IPS DF 4.7 (cell line): ENCODE measurements around the gene MGST1.
A peak's percentile ranks its signal among the peaks of the same experiment; 100 is the strongest.

Experiments used
- DNase-seq: peaks from one replicate; pipeline ENCODE4 v3.0.0-alpha.2; 2013; ENCODE audit warnings: low spot score; ENCODE audit errors: extremely low read depth

Gene MGST1, protein sequence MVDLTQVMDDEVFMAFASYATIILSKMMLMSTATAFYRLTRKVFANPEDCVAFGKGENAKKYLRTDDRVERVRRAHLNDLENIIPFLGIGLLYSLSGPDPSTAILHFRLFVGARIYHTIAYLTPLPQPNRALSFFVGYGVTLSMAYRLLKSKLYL

DNA sequence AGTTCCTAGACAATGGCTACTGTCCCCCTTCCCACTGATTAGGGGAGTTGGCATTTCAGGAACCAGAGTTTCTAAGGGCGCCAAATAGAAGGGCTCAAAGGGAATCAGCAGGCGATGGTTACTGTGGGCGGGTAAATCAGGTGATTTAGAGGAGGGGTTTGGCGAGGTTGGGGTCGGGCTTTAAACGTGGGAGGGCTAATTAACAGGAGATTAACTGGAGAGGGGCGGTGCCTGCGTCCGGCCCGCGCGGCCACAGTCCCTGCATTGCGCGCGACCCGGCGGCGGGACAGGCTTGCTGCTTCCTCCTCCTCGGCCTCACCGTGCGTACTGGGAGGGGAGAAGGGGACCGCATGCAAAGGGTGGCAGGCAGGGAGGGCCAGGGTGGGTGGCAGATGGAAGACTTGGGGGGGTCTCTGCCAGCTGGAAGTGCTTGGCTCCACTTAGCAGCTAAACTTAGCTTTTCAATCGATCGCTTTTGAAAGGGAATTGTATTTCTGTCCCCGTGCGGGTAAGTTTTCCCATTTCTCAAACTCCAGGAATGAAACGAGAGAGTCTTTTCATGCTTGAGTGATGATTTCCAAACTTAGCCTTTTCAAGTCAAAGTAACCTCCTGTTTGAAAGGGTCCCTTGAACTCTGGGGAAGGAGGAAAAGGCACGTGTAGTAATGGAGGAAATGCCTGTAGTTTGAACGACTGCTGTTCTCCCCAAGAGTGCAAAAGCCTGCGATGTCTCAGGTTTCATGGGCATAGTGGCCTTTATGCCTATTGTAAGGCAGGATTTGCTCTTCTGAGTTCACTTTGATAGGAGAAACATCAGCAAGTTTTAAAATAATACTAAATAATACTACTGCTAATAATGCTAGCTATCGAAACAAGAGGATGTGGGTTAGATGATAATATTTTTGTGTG, at the start of gene MGST1:
Gene MGST1, plus strand, starts transcription at position 255 of the 908 bp plus-strand sequence. CDS start 6,608 bp downstream, outside the sequence.
- peak; percentile 84 for DNase-seq

- no peak for DNase-seq
Measured at GRCh38 chr12:16299403-16299802, 48.0 kb upstream of the MGST1 start.

- DNase-seq, result no peak
Measured at GRCh38 chr12:16300122-16300521, 47.3 kb upstream of the MGST1 start.

GRCh38 chr12:16300736-16301135, 46.7 kb upstream of the MGST1 start:
- DNase-seq, result no peak

DNA sequence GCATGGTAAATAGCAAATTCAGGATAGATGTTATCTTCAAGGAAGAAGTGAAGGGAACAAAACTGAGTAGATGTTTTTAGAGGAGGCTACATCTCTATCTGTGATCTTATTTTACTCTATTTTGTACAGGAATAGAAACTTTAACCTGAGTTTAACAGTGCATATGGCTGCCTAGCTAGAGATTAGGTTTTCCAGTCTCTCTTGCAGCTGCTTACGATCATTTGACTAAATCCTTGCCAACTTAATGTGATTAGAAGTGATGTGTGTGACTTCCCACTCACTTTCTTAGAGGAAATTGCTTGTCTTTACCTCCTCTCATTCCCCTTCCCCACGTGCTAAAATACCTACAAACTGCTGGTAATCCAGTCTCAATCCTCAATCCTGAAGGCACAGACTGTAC, 43.5 kb upstream of the MGST1 start:
- DNase-seq, result no peak

- no peak for DNase-seq
Measured at GRCh38 chr12:16307856-16308475, 39.5 kb upstream of the MGST1 start.

GRCh38 chr12:16310934-16311333, 36.5 kb upstream of the MGST1 start:
- no peak for DNase-seq

GRCh38 chr12:16323010-16323409, 24.4 kb upstream of the MGST1 start:
- DNase-seq, result no peak

DNA sequence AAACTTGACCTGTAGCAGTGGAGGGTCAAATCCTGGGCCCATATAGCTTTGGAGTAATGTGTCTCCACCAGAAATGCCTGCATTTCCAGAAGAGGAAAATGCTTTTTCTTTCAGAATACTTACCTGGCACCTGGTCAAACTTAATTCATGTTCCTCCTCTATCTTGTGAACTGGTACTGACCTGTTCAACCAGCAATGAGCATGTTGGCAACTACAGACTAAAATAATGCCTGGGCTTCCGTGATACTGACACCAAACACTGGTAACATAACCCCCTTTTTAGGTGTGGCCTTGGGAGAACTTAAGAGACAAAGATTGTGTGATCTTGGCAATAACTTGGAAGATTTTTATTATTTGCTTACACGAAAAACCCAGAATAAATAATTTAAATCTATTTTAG, 23.8 kb upstream of the MGST1 start:
- DNase-seq, result no peak

DNA sequence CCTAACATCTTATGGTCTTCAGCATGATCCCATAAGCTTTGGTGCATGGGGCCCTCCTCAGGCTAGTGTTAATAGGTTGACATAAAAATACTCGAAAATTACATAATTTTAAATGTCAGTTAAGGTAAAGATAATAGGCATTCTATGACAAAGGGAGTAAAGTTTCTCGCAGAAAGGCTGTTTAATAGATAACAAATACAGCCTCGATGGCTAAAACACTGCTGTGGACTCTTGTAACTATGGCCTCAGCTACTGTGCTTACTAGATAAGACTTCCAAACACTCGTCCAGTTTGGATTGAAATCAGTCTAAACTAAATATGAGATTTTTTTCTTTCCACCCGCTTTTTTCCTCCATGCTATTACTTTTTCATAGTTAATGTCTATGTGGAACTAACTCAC, 23.2 kb upstream of the MGST1 start:
- DNase-seq, result no peak

DNA sequence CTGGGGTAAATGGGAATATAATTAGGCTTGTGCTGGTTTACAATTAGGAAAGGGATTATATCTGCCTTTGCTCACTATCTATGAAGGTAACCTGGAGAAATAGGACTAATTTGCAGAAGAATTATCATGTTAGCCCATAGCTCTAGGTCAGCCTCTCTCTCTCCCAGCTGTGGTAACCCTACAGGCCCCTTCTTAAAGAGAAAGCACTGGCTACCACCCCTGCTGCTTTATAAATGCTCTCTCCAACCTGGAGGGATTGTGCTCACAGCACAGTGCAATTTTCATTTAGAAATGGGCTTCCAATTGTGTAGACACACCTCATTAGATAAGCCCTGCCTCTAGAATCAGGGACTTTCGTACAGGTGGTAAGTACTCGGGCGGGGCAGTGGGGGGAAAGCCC, 22.7 kb upstream of the MGST1 start:
- no peak for DNase-seq

DNA sequence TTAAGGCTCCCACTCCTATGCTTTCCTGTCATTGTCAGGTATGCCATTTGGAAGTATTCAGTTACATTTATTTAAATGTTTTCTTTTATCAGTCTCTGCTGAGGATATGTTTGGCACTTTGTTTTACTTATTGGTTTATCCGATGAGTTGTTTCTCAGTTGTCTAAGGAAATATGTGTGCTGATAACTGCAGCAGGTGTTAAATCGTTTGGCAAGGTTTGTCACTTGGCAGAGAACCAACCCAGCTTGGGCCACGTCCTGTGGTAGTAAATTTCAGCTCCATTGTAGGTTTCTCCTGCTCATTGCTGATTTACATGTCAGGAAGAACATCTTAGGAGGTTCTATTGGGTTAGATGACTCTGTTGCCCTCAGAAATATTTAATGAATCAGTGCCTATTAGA, 22.0 kb upstream of the MGST1 start:
- DNase-seq, result no peak

DNA sequence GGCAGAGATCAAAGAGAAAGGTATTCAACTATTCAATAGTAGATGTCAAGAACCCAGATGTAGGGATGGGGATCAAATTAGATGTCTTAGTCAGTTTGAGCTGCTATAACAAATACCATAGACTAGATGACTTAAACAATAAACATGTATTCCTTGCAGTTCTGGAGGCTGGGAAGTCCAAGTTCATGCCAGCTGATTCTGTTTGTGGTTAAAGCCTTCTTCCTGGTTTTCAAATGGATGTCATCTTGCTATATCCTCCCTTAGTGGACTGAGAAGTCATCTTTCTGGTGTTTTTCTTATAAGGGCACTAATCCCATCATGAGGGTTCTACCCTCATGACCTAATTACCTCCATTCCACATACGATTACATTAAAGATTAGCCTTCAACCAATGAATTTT, 19.5 kb upstream of the MGST1 start:
- DNase-seq, result no peak

GRCh38 chr12:16329594-16329993, 17.9 kb upstream of the MGST1 start:
- no peak for DNase-seq

DNA sequence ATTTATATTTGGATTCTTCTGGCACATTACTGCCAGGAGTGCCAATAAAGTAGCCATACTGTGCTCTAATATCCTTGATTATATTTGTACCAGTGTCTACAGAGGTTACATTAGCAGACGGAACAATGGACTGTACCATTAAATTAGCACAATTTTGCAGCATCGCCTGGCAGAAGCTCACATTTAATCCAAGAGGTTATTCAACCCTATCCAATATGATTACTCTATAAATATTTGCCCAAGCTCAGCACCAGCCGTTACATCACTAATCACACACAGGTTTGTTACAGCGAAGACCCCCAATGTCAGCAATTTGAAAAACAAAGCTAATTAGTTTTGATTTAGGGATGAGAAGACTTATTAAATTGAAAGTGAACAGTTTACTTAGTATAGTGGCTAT, 16.9 kb upstream of the MGST1 start:
- no peak for DNase-seq

- no peak for DNase-seq
Measured at GRCh38 chr12:16331998-16332397, 15.4 kb upstream of the MGST1 start.

GRCh38 chr12:16335838-16336237, 11.6 kb upstream of the MGST1 start:
- DNase-seq, result no peak

- DNase-seq, result no peak
Measured at GRCh38 chr12:16344269-16344668, 3.2 kb upstream of the MGST1 start.

DNA sequence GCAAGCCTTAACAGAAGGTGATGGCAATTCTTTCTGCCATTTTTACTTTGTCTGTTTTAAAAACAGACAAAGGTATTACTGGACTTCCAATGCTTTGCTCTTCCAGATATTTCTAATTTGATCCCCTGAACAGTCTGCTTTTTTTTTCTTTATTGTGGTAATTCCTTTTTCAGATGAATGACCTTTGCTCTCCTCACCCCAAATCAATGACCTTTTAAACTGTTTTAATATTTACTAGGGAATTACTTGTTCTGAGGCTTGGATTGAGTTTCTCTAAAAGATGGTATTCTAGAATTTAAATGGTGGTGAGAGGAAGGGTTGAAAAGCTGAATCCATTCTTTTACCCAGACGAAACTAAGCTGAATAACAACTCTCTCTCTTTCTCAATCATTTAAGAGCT, 2.3 kb upstream of the MGST1 start:
- no peak for DNase-seq

DNA sequence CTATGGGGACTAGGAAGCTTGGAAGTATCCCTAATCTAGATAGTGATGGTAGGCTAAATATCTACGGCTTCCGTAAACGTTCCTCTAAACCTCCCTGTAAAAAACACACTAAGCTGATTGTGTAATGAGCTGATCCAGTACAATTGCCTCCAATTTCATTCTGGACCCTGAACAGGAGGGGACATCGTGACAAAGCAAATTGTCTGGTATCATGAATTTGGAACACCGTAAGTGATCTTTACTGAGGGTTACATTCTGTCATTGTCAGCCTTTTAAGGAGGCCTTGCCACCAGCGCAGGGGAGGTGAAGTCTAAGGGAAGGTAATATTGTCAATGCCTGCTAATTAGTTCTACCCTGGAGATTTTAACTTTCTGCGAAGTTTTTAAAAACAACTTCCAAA, 487 bp upstream of the MGST1 start:
- DNase-seq, result no peak

- no peak for DNase-seq
Measured at GRCh38 chr12:16348435-16349130, 1.1 kb downstream of the MGST1 start.

- no peak for DNase-seq
Measured at GRCh38 chr12:16349131-16349460, 1.7 kb downstream of the MGST1 start.
